H1 (cell line): ENCODE results near the gene MS4A5.

ENCODE experiments used
- GTF2F1 ChIP-seq: IDR thresholded peaks from 2 replicates; pipeline ENCODE4 v1.6.1; 2012; ENCODE audit warnings: low read depth, low read length, improper control_type of control experiment, borderline replicate concordance
- KDM1A ChIP-seq: fragments of 200-600, 300-600 bp; sonication (generic); IDR thresholded peaks from 2 replicates; pipeline ENCODE4 v1.7.1; 2016; ENCODE audit warnings: mild to moderate bottlenecking, low read length, borderline replicate concordance
- POLR2A ChIP-seq, 2 experiments: IDR thresholded peaks; 1 replicate in 1 of 2; 2 replicates in 1 of 2; pipeline ENCODE4 v1.6.1; 2011; ENCODE audit warnings: low read depth in 2 of 2, low read length in 2 of 2, mild to moderate bottlenecking in 2 of 2; ENCODE audit errors: control extremely low read depth in 1 of 2
- POLR2AphosphoS5 ChIP-seq: IDR thresholded peaks from 2 replicates; pipeline ENCODE4 v1.6.1; 2011; ENCODE audit warnings: low read depth, low read length
- SIN3A ChIP-seq, 2 experiments: IDR thresholded peaks in 1 of 2; conservative IDR thresholded peaks in 1 of 2; 2 replicates each; pipeline ENCODE4 v1.6.1; 2011 to 2012; ENCODE audit warnings: low read length in 2 of 2, improper control_type of control experiment in 1 of 2, low read depth in 1 of 2, mild to moderate bottlenecking in 1 of 2
- SIRT6 ChIP-seq: IDR thresholded peaks from one replicate; pipeline ENCODE4 v1.7.1; 2012; ENCODE audit warnings: low read length, inconsistent platforms
- TAF1 ChIP-seq: IDR thresholded peaks from 2 replicates; pipeline ENCODE4 v1.6.1; 2011; ENCODE audit warnings: mild to moderate bottlenecking, low read depth, low read length
- TF ChIP-seq, protein P1 (sequence below), 3 experiments: IDR thresholded peaks; 1 replicate in 2 of 3; 2 replicates in 1 of 3; pipeline versions ENCODE4 v1.5.1 to v1.6.1; 2011; ENCODE audit warnings: low read length in 3 of 3, mild to moderate bottlenecking in 3 of 3, inconsistent platforms in 2 of 3, low read depth in 1 of 3, moderate library complexity in 1 of 3; ENCODE audit not compliant: insufficient read depth in 1 of 3; ENCODE audit errors: control extremely low read depth in 1 of 3
- TF ChIP-seq, protein P2 (sequence below): IDR thresholded peaks from 2 replicates; pipeline ENCODE4 v1.6.1; 2012; ENCODE audit warnings: inconsistent platforms

GRCh38 chr11:60459345-60459744, 30.0 kb downstream of the MS4A5 start:
- TF ChIP-seq, protein P1, sequence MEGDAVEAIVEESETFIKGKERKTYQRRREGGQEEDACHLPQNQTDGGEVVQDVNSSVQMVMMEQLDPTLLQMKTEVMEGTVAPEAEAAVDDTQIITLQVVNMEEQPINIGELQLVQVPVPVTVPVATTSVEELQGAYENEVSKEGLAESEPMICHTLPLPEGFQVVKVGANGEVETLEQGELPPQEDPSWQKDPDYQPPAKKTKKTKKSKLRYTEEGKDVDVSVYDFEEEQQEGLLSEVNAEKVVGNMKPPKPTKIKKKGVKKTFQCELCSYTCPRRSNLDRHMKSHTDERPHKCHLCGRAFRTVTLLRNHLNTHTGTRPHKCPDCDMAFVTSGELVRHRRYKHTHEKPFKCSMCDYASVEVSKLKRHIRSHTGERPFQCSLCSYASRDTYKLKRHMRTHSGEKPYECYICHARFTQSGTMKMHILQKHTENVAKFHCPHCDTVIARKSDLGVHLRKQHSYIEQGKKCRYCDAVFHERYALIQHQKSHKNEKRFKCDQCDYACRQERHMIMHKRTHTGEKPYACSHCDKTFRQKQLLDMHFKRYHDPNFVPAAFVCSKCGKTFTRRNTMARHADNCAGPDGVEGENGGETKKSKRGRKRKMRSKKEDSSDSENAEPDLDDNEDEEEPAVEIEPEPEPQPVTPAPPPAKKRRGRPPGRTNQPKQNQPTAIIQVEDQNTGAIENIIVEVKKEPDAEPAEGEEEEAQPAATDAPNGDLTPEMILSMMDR (IDR thresholded peaks at IDR 0.05; ENCODE audit: control extremely low read depth in 1 of 3, insufficient read depth in 1 of 3, low read depth in 1 of 3, low read length in 3 of 3), result no peak
- TF ChIP-seq KDM1A (no peak), GTF2F1 (no peak), SIRT6 (no peak), POLR2AphosphoS5 (no peak), SIN3A (conservative IDR thresholded peaks at IDR 0.05 in 1 of 2, IDR thresholded peaks at IDR 0.05 in 1 of 2; ENCODE audit: low read depth in 1 of 2, low read length in 2 of 2) (no peak), TAF1 (no peak), POLR2A (IDR thresholded peaks at IDR 0.05; ENCODE audit: control extremely low read depth in 1 of 2, low read depth in 2 of 2, low read length in 2 of 2) (no peak)
- TF ChIP-seq, protein P2, sequence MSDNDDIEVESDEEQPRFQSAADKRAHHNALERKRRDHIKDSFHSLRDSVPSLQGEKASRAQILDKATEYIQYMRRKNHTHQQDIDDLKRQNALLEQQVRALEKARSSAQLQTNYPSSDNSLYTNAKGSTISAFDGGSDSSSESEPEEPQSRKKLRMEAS, result no peak
